ENCODE results near the gene NPR1.

DNA sequence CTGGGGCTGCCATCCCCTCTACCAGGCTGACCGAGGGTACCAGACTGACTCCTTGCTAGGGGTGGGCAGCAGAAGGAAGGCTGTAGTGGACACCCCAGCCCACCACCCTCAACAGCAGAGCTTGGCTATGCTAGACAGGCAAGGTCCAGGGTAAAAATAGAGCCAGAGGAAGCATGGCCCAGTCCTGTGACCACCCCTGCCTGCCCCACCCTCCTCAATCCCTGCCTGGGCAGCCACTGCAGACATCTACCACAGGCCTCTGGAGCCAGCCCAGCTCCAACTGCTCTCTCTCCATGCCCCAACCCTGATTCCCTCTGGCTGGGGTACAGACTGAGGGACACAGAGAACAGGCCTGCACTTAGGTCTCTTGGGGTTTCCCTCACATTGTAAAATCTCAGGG is 48.5 kb upstream of the NPR1 start:
- TF ChIP-seq, protein P1, sequence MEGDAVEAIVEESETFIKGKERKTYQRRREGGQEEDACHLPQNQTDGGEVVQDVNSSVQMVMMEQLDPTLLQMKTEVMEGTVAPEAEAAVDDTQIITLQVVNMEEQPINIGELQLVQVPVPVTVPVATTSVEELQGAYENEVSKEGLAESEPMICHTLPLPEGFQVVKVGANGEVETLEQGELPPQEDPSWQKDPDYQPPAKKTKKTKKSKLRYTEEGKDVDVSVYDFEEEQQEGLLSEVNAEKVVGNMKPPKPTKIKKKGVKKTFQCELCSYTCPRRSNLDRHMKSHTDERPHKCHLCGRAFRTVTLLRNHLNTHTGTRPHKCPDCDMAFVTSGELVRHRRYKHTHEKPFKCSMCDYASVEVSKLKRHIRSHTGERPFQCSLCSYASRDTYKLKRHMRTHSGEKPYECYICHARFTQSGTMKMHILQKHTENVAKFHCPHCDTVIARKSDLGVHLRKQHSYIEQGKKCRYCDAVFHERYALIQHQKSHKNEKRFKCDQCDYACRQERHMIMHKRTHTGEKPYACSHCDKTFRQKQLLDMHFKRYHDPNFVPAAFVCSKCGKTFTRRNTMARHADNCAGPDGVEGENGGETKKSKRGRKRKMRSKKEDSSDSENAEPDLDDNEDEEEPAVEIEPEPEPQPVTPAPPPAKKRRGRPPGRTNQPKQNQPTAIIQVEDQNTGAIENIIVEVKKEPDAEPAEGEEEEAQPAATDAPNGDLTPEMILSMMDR (IDR thresholded peaks at IDR 0.05) = no peak
- TF ChIP-seq POLR2A (IDR thresholded peaks at IDR 0.05) = no peak
